Measurements from ENCODE around the gene ASB6. TPM values are rescaled to one million over a fixed set of nuclear protein-coding genes. Genes with fewer than 3 reads are reported as not detected.
"Not testable (repeated sequence)": the region's sequence is repeated elsewhere in the genome, so short reads cannot be mapped to it uniquely, and the experiment has no call there.

The ASB6 gene
- total RNA-seq, 2 donors from 2014 or later, result 15.8 to 18.5 TPM

- Histone ChIP-seq H3K9ac (ENCODE audit: low read depth in 2 of 2, low read length in 2 of 2) (no peak overlapping the region), H3K4me1 (peaks cover 4% of the 10 kb centered on the region), H3K27me3 (peaks cover 24% of the 10 kb centered on the region), H3K4me3 (peak overlapping the region; percentile 19), H3K27ac (no peak overlapping the region), H3K9me3 (no peaks in the 10 kb centered on the region), H3K36me3 (no peaks in the 10 kb centered on the region)
- intact Hi-C loops (cut with DNase I), result no loop called here
- TF ChIP-seq CTCF (IDR thresholded peaks at IDR 0.05), result no peak
- DNase-seq, result no peak
Measured at GRCh38 chr9:129664746-129665388, 22.9 kb upstream of the ASB6 start.

GRCh38 chr9:129662239-129662638, 20.3 kb upstream of the ASB6 start:
- H3K36me3 ChIP-seq; H3K27ac ChIP-seq; intact Hi-C loops (cut with DNase I); H3K9ac ChIP-seq (ENCODE audit: low read depth in 2 of 2, low read length in 2 of 2); DNase-seq; H3K9me3 ChIP-seq; H3K4me3 ChIP-seq; H3K4me1 ChIP-seq: not testable (repeated sequence)
- peaks cover 24% of the 10 kb centered on the region for H3K27me3 ChIP-seq

GRCh38 chr9:129661029-129661428, 19.1 kb upstream of the ASB6 start:
- H3K27ac ChIP-seq, result no peak overlapping the region
- no peak overlapping the region for H3K9ac ChIP-seq (ENCODE audit: low read depth in 2 of 2, low read length in 2 of 2)
- intact Hi-C loops (cut with DNase I), result no loop called here
- no peak for DNase-seq
- no peak overlapping the region for H3K4me3 ChIP-seq
- H3K27me3 ChIP-seq, result peaks cover 12% of the 10 kb centered on the region
- no peaks in the 10 kb centered on the region for H3K9me3 ChIP-seq
- peaks cover 4% of the 10 kb centered on the region for H3K4me1 ChIP-seq
- H3K36me3 ChIP-seq, result no peaks in the 10 kb centered on the region
- no peak for TF ChIP-seq CTCF (IDR thresholded peaks at IDR 0.05)

GRCh38 chr9:129656795-129657390, 14.9 kb upstream of the ASB6 start:
- no peaks in the 10 kb centered on the region for H3K36me3 ChIP-seq
- H3K27ac ChIP-seq, result no peak overlapping the region
- H3K4me1 ChIP-seq, result no peaks in the 10 kb centered on the region
- no peaks in the 10 kb centered on the region for H3K9me3 ChIP-seq
- no peak for TF ChIP-seq CTCF (IDR thresholded peaks at IDR 0.05)
- no peak overlapping the region for H3K9ac ChIP-seq (ENCODE audit: low read depth in 2 of 2, low read length in 2 of 2)
- no peak for DNase-seq
- H3K27me3 ChIP-seq, result no peaks in the 10 kb centered on the region
- intact Hi-C loops (cut with DNase I), result no loop called here
- no peak overlapping the region for H3K4me3 ChIP-seq

- no peak for DNase-seq
- no peaks in the 10 kb centered on the region for H3K4me1 ChIP-seq
- H3K27ac ChIP-seq, result no peak overlapping the region
- no peak for TF ChIP-seq CTCF (IDR thresholded peaks at IDR 0.05)
- no peaks in the 10 kb centered on the region for H3K36me3 ChIP-seq
- H3K4me3 ChIP-seq, result no peak overlapping the region
- H3K27me3 ChIP-seq, result no peaks in the 10 kb centered on the region
- intact Hi-C loops (cut with DNase I), result no loop called here
- H3K9ac ChIP-seq (ENCODE audit: low read depth in 2 of 2, low read length in 2 of 2), result no peak overlapping the region
- no peaks in the 10 kb centered on the region for H3K9me3 ChIP-seq
Measured at GRCh38 chr9:129655696-129656095, 13.7 kb upstream of the ASB6 start.

- intact Hi-C loops (cut with DNase I), result no loop called here
- no peaks in the 10 kb centered on the region for H3K4me1 ChIP-seq
- no peak for DNase-seq
- H3K36me3 ChIP-seq, result no peaks in the 10 kb centered on the region
- H3K27ac ChIP-seq, result no peak overlapping the region
- H3K9ac ChIP-seq (ENCODE audit: low read depth in 2 of 2, low read length in 2 of 2), result no peak overlapping the region
- TF ChIP-seq CTCF (IDR thresholded peaks at IDR 0.05), result no peak
- no peaks in the 10 kb centered on the region for H3K27me3 ChIP-seq
- H3K9me3 ChIP-seq, result no peaks in the 10 kb centered on the region
- H3K4me3 ChIP-seq, result no peak overlapping the region
Measured at GRCh38 chr9:129655154-129655553, 13.2 kb upstream of the ASB6 start.
